Epithelial cell of esophagus (primary cell): ENCODE measurements around the gene LEF1.

ENCODE experiments used
- DNase-seq: peaks from one replicate; pipeline ENCODE4 v3.0.0; 2010; ENCODE audit warnings: low read depth
- H3K4me3 ChIP-seq: 2 replicates; pipeline ENCODE4 v1.5.1; 2011; ENCODE audit warnings: mild to moderate bottlenecking, low read length, control low read depth
- CTCF ChIP-seq: IDR thresholded peaks from 2 replicates; pipeline ENCODE4 v1.5.1; 2011; ENCODE audit warnings: low read depth, mild to moderate bottlenecking, low read length, control low read depth, inconsistent platforms; ENCODE audit not compliant: insufficient read depth; ENCODE audit errors: missing control alignments

Gene LEF1

DNA sequence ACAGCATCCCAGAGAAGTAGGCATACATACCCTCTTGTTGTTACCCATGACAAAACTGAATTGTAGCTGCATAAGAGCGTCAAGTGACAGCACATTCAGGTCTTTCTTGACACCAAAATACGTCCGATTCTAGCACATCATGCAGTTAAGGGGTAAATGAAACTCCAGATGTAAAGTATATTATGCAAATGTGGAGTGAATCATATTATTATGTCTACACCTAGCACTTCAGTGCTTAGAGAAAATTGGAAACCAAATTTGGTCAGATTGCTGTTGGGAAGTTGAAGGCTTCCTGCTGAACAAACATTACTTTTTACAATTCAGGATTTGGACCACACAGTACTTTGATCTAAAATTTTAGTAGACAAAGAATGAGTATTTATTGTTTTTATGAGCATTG, 24.2 kb upstream of the LEF1 start:
- no peak for TF ChIP-seq CTCF
- H3K4me3 ChIP-seq, result no peak overlapping the region
- no peak for DNase-seq

GRCh38 chr4:108192056-108192455, 23.3 kb upstream of the LEF1 start:
- no peak for TF ChIP-seq CTCF
- no peak for DNase-seq
- no peak overlapping the region for H3K4me3 ChIP-seq

DNA sequence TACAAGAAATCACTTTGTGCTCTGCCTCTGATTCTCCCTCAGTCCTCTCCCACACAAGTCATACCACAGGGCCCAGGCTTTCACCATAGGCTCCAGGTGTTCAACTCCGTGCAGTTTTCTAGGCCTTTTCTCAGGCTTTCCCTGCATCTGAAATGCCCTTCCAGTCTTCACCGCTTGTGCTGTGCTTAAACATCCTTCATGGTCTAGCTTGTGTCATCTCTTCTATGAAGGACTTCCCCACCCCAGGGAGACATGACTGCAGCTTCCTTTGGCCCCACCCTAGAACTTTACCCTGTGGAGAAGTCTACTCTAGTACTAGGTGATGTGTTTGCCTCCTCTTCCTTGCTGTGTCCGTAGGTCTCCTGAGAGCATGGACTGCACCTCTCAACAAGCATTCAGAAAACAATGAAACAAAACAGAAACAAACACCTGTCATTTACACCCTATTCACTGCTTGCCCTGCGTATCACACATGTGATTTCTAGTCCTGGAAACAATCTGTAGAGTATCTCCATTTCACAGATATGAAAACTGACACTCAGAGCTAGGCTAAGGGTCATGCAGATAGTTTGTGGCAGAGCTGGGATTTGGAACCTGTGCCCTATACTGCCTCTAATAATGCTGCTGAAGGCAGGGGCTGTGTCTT, 22.7 kb upstream of the LEF1 start:
- no peak overlapping the region for H3K4me3 ChIP-seq
- no peak for DNase-seq
- TF ChIP-seq CTCF, result no peak

GRCh38 chr4:108188770-108189169, 20.0 kb upstream of the LEF1 start:
- DNase-seq, result no peak
- H3K4me3 ChIP-seq, result no peak overlapping the region
- TF ChIP-seq CTCF, result no peak

DNA sequence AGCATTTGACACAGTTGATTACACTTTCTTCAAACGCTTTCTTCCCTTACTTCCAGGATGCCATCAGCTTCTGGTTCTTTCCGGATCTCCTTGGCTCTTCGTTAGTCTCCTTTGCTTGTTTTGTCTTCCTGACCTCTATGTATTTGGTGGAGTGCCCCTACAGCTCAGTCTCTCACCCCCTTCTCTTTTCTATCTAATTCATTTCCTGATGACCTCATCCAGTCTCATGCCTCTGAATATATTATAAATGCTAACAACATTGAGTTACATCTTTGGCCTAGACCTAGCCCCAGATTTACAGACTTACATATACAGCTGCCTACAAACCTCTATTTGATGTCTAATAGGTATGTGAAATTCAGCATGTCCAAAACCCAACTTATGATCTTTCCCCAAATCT, 16.5 kb upstream of the LEF1 start:
- no peak for DNase-seq
- no peak overlapping the region for H3K4me3 ChIP-seq
- TF ChIP-seq CTCF, result no peak

- no peak for DNase-seq
- no peak for TF ChIP-seq CTCF
- H3K4me3 ChIP-seq, result no peak overlapping the region
Observed at GRCh38 chr4:108184453-108185049, 15.8 kb upstream of the LEF1 start.

GRCh38 chr4:108181704-108182103, 13.0 kb upstream of the LEF1 start:
- no peak for TF ChIP-seq CTCF
- DNase-seq, result no peak

More at GRCh38 chr4:108181704-108182103, 13.0 kb upstream of the LEF1 start:
- no peak overlapping the region for H3K4me3 ChIP-seq
